Measurements from ENCODE around the gene ZSCAN9. TPM values are rescaled to one million over a fixed set of nuclear protein-coding genes. Genes with fewer than 3 reads are reported as not detected.

ZSCAN9 gene
- total RNA-seq, 2 donors from 2014 or later, result 8.9 to 9.8 TPM

DNA sequence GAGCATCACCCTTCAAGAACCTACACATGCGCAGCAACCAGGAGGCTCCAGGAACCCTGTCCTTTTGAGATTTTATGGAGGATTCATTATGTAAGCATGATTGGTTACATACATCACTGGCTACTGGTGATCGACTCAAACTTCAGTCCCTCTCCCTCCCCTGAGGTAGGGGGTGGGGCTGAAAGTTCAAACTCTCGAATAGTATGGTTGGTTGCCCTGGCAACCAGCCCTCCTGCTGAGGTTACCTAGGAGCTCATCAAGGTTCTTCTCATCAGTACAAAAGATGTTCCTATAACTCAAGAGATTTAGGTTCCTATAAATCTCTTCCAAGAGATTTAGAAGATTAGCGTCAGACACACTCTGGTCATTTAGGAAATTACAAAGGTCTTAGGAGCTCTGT lies 21.9 kb upstream of the ZSCAN9 start:
- H3K4me1 ChIP-seq, result no peaks in the 10 kb centered on the region
- peaks cover 10% of the 10 kb centered on the region for H3K27me3 ChIP-seq
- no peak for DNase-seq

DNA sequence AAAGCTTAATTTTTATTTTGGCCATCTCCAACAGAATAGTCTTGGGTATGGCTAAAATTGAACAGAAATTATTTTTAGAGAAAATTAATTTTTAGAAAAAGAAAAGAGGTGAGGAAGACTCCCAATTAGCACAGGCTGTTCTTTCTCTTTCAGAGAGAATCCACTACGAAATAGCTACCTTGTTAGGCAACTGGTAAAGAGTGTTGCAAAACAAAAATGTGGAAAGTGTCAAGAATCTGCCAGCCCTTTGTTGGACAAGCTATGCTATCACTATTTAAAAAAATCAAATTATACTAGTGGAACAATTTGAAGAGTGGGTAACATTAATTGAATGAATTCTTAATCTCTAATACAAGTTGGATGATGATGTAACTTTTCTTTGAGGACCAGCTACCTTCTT lies 19.2 kb upstream of the ZSCAN9 start:
- no peaks in the 10 kb centered on the region for H3K36me3 ChIP-seq
- no peak overlapping the region for H3K9ac ChIP-seq (ENCODE audit: low read depth in 2 of 2, low read length in 2 of 2)
- DNase-seq, result no peak
- no peak overlapping the region for H3K4me3 ChIP-seq
- TF ChIP-seq, protein P1, sequence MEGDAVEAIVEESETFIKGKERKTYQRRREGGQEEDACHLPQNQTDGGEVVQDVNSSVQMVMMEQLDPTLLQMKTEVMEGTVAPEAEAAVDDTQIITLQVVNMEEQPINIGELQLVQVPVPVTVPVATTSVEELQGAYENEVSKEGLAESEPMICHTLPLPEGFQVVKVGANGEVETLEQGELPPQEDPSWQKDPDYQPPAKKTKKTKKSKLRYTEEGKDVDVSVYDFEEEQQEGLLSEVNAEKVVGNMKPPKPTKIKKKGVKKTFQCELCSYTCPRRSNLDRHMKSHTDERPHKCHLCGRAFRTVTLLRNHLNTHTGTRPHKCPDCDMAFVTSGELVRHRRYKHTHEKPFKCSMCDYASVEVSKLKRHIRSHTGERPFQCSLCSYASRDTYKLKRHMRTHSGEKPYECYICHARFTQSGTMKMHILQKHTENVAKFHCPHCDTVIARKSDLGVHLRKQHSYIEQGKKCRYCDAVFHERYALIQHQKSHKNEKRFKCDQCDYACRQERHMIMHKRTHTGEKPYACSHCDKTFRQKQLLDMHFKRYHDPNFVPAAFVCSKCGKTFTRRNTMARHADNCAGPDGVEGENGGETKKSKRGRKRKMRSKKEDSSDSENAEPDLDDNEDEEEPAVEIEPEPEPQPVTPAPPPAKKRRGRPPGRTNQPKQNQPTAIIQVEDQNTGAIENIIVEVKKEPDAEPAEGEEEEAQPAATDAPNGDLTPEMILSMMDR (IDR thresholded peaks at IDR 0.05), result no peak
- no peak overlapping the region for H3K27ac ChIP-seq
- intact Hi-C loops (cut with DNase I), result no loop called here
- no peaks in the 10 kb centered on the region for H3K4me1 ChIP-seq
- no peaks in the 10 kb centered on the region for H3K9me3 ChIP-seq
- H3K27me3 ChIP-seq, result peaks cover 27% of the 10 kb centered on the region

More for the DNA sequence above, 21.9 kb upstream of the ZSCAN9 start:
- Histone ChIP-seq H3K4me3 (no peak overlapping the region), H3K36me3 (no peaks in the 10 kb centered on the region), H3K9me3 (no peaks in the 10 kb centered on the region), H3K27ac (no peak overlapping the region), H3K9ac (ENCODE audit: low read depth in 2 of 2, low read length in 2 of 2) (no peak overlapping the region)
- TF ChIP-seq, protein P1 (IDR thresholded peaks at IDR 0.05), result no peak
- intact Hi-C loops (cut with DNase I), result no loop called here

DNA sequence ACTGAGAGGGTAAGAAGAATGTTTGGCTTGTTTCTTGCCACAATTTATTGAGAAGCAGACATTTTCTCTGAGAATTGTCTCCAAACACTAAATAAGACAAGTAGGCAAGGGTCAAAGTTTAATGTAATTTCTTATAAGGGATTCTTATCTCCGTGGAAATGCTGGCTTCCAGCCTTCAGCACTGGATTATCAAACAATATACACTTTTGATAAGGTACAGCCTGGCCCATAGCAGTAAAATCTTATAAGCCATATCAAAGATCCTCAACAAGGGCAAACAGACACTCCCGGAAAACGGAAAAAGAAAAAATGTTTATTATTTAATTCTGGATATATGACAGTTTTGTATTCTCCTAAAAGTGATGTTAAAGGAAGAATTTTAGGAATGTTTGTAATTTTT lies 18.5 kb upstream of the ZSCAN9 start:
- Histone ChIP-seq H3K4me1 (no peaks in the 10 kb centered on the region), H3K27ac (no peak overlapping the region), H3K36me3 (no peaks in the 10 kb centered on the region), H3K9me3 (no peaks in the 10 kb centered on the region), H3K4me3 (no peak overlapping the region), H3K27me3 (peaks cover 29% of the 10 kb centered on the region), H3K9ac (ENCODE audit: low read depth in 2 of 2, low read length in 2 of 2) (no peak overlapping the region)
- intact Hi-C loops (cut with DNase I), result no loop called here
- TF ChIP-seq, protein P1 (IDR thresholded peaks at IDR 0.05), result no peak
- DNase-seq, result no peak

DNA sequence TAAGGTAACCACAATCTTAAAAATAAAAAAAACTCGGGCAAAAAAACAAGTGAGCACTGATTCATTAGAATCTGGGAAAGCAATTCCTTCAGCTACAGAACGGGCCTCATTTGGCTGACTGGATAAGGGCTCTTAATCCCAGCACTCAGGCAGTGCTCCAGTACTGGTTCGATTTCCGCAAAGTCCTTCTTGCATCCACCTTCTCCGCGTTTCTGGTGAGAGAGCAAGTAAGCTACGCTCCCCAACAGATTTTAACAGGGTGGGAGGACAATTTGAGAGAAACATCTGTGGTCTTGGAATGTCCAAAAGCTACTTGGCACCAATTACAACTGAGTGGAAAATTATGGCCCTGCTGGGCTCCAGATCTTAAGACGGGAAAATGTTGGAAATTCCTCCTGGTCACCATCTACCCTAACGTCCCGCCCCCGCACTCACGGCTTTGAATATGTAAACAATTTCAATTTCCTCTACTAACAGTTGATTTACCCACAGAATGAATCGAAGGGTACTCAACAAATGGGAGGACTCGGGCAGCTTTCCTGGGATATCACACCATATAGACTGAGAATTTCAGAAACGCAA lies 18.1 kb upstream of the ZSCAN9 start:
- peak overlapping the region; percentile 24 for H3K4me3 ChIP-seq
- no peaks in the 10 kb centered on the region for H3K4me1 ChIP-seq
- TF ChIP-seq, protein P1 (IDR thresholded peaks at IDR 0.05), result no peak
- H3K27me3 ChIP-seq, result peaks cover 34% of the 10 kb centered on the region
- intact Hi-C loops (cut with DNase I), result no loop called here
- H3K9ac ChIP-seq (ENCODE audit: low read depth in 2 of 2, low read length in 2 of 2), result peak overlapping the region in 1 of 2 donors; percentile 78
- no peaks in the 10 kb centered on the region for H3K9me3 ChIP-seq
- no peaks in the 10 kb centered on the region for H3K36me3 ChIP-seq
- DNase-seq, result no peak
- peak overlapping the region; percentile 25 for H3K27ac ChIP-seq

DNA sequence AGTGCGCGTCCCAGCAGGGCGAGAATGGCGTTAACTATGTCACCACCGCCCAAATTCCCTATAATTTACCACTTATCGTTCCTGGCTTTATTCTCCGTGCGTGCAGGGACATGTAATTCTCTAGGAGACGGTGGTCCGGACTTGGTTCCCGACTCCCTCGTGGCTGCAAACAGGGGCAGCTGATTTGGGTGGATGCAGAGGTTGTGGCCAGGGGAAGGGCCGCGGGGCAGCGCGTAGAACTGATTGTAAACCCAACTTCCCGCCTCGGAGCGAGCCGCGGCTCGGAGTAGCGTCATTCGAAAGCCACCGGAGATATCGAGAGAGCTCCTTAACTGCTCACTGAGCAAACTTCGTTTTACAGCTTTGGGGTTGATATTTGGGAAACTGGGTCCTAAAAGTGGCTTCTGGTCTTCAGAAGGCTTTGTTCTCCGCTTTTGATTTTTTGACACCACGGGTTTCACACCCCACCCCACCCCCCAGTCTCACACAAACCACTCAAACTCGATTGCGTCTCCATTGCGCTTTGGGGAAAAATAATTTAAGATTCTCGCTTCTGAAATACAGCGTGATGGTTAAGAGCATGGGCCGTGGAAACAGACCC lies 17.5 kb upstream of the ZSCAN9 start:
- TF ChIP-seq, protein P1 (IDR thresholded peaks at IDR 0.05), result no peak
- intact Hi-C loops (cut with DNase I), result no loop called here
- Histone ChIP-seq H3K9ac (ENCODE audit: low read depth in 2 of 2, low read length in 2 of 2) (peak overlapping the region in 1 of 2 donors; percentile 78), H3K4me1 (no peaks in the 10 kb centered on the region), H3K27me3 (peaks cover 36% of the 10 kb centered on the region), H3K9me3 (no peaks in the 10 kb centered on the region), H3K36me3 (no peaks in the 10 kb centered on the region), H3K4me3 (peak overlapping the region; percentile 24), H3K27ac (peak overlapping the region; percentile 25)
- peak; percentile 53 for DNase-seq

Measured in colonic mucosa (tissue), 4 donors.